H1 (cell line): ENCODE results near the gene AQP2. TPM values are rescaled to one million over a fixed set of nuclear protein-coding genes. Genes with fewer than 3 reads are reported as not detected.
A peak's percentile ranks its signal among the peaks of the same experiment; 100 is the strongest.

Experiments
- CTCF ChIA-PET: fragments of 300-600 bp; sonication (Branson Sonifier 250); formaldehyde crosslinking; loops from one replicate; lab custom pipeline; 2021; ENCODE audit not compliant: partially characterized antibody; lab: Charles Lee
- POLR2A ChIA-PET: fragments of 300-600 bp; sonication (Branson Sonifier 250); formaldehyde crosslinking; loops from one replicate; lab custom pipeline; 2021; ENCODE audit warnings: inconsistent platforms; ENCODE audit not compliant: partially characterized antibody; lab: Charles Lee
- DNase-seq, 2 experiments: peaks; one replicate each; pipeline versions ENCODE4 v3.0.0 to v3.0.0-alpha.2; 2010 to 2022; ENCODE audit warnings: low spot score in 2 of 2, low read depth in 1 of 2, mixed read lengths in 1 of 2
- FAIRE-seq: peaks from 2 replicates; lab custom pipeline; 2011; peaks lifted over from hg19 to GRCh38; lab: Jason Lieb, UNC
- H2AFZ ChIP-seq: 2 replicates; pipeline ENCODE4 v1.8.1; 2012; ENCODE audit warnings: low read length, inconsistent platforms
- H2AK5ac ChIP-seq: 2 replicates; pipeline ENCODE4 v1.6.1; 2013; ENCODE audit warnings: low read depth, low read length
- H2BK120ac ChIP-seq: replicated peaks from 2 replicates; pipeline ENCODE3; 2013; ENCODE audit warnings: low read depth, low read length, inconsistent platforms
- H2BK12ac ChIP-seq: 2 replicates; pipeline ENCODE4 v1.6.1; 2013; ENCODE audit warnings: low read depth, low read length
- H2BK15ac ChIP-seq: 2 replicates; pipeline ENCODE4 v1.6.1; 2013; ENCODE audit warnings: low read length
- H2BK20ac ChIP-seq: 2 replicates; pipeline ENCODE4 v1.6.1; 2013; ENCODE audit warnings: low read length
- H2BK5ac ChIP-seq: 2 replicates; pipeline ENCODE4 v1.6.1; 2013; ENCODE audit warnings: low read depth, low read length
- H3K14ac ChIP-seq: 2 replicates; pipeline ENCODE4 v1.6.1; 2013; ENCODE audit warnings: inconsistent platforms; ENCODE audit not compliant: insufficient read length
- H3K18ac ChIP-seq: 2 replicates; pipeline ENCODE4 v1.6.1; 2013; ENCODE audit warnings: low read length; ENCODE audit errors: extremely low read depth
- H3K23ac ChIP-seq: 2 replicates; pipeline ENCODE4 v1.6.1; 2013; ENCODE audit warnings: inconsistent platforms; ENCODE audit not compliant: insufficient read length
- H3K23me2 ChIP-seq: 2 replicates; pipeline ENCODE4 v1.6.1; 2013; ENCODE audit warnings: low read depth, low read length
- H3K27ac ChIP-seq: 2 replicates; pipeline ENCODE4 v1.6.1; 2011; ENCODE audit warnings: low read depth, low read length, inconsistent platforms
- H3K27me3 ChIP-seq, 4 experiments: replicated peaks in 1 of 4; 1 replicate in 1 of 4; 2 replicates in 3 of 4; pipeline versions ENCODE4 v1.6.1 to v1.8.1; 2011 to 2013; ENCODE audit warnings: low read length in 3 of 4, mild to moderate bottlenecking in 3 of 4, inconsistent platforms in 2 of 4, mixed read lengths in 2 of 4, moderate library complexity in 1 of 4; ENCODE audit not compliant: control insufficient read depth in 3 of 4, insufficient read depth in 3 of 4; ENCODE audit errors: extremely low read depth in 1 of 4
- H3K36me3 ChIP-seq, 4 experiments: 2 replicates each; pipeline versions ENCODE4 v1.6.1 to v1.8.1; 2011 to 2013; ENCODE audit warnings: mild to moderate bottlenecking in 4 of 4, low read length in 3 of 4, moderate library complexity in 2 of 4, control low read depth in 1 of 4, inconsistent platforms in 1 of 4; ENCODE audit not compliant: insufficient read depth in 4 of 4, control insufficient read depth in 2 of 4
- H3K4ac ChIP-seq: replicated peaks from 2 replicates; pipeline ENCODE3; 2013; ENCODE audit warnings: low read length, low read depth, mixed read lengths, inconsistent platforms; ENCODE audit not compliant: insufficient read length
- H3K4me1 ChIP-seq, 4 experiments: replicated peaks in 1 of 4; 1 replicate in 1 of 4; 2 replicates in 3 of 4; pipeline versions ENCODE4 v1.6.1 to v1.8.1; 2011 to 2013; ENCODE audit warnings: low read length in 3 of 4, inconsistent platforms in 2 of 4, mixed read lengths in 1 of 4; ENCODE audit not compliant: insufficient read depth in 4 of 4, control insufficient read depth in 3 of 4
- H3K4me2 ChIP-seq, 2 experiments: 2 replicates each; pipeline versions ENCODE4 v1.6.1 to v1.8.1; 2011 to 2013; ENCODE audit warnings: low read depth in 2 of 2, low read length in 2 of 2, control low read depth in 1 of 2, inconsistent platforms in 1 of 2, mild to moderate bottlenecking in 1 of 2; ENCODE audit not compliant: insufficient read depth in 1 of 2
- H3K4me3 ChIP-seq, 4 experiments: fragments of 200-600, 300-600 bp in 1 of 4; sonication (generic), shearing (Covaris generic), sonication (Bioruptor Twin) in 1 of 4; 2 replicates each; pipeline versions ENCODE4 v1.5.1 to v1.8.1; 2011 to 2016; ENCODE audit warnings: low read length in 4 of 4, low read depth in 3 of 4, control low read depth in 2 of 4, inconsistent platforms in 2 of 4, mild to moderate bottlenecking in 2 of 4, mixed read lengths in 1 of 4, moderate library complexity in 1 of 4; ENCODE audit not compliant: insufficient read depth in 2 of 4; ENCODE audit errors: extremely low read depth in 1 of 4
- H3K56ac ChIP-seq: replicated peaks from 2 replicates; pipeline ENCODE3; 2013; ENCODE audit warnings: low read depth, mild to moderate bottlenecking, mixed read lengths, low read length, inconsistent platforms; ENCODE audit not compliant: insufficient read length
- H3K79me1 ChIP-seq: 2 replicates; pipeline ENCODE4 v1.6.1; 2013; ENCODE audit warnings: low read depth, low read length, control low read depth
- H3K79me2 ChIP-seq, 2 experiments: 2 replicates each; pipeline versions ENCODE4 v1.6.1 to v1.8.1; 2012 to 2013; ENCODE audit warnings: low read length in 2 of 2, mild to moderate bottlenecking in 2 of 2, inconsistent platforms in 1 of 2; ENCODE audit not compliant: insufficient read depth in 2 of 2, control insufficient read depth in 1 of 2
- H3K9ac ChIP-seq, 4 experiments: replicated peaks in 1 of 4; 1 replicate in 1 of 4; 2 replicates in 3 of 4; pipeline versions ENCODE4 v1.6.1 to v1.8.1; 2011 to 2013; ENCODE audit warnings: low read depth in 3 of 4, low read length in 3 of 4, control low read depth in 2 of 4, mild to moderate bottlenecking in 2 of 4, moderate library complexity in 2 of 4, inconsistent platforms in 1 of 4; ENCODE audit errors: extremely low read depth in 1 of 4
- H3K9me3 ChIP-seq, 2 experiments: 2 replicates each; pipeline versions ENCODE4 v1.6.1 to v1.8.1; 2012 to 2013; ENCODE audit warnings: mild to moderate bottlenecking in 2 of 2, moderate library complexity in 2 of 2, control low read depth in 1 of 2, inconsistent platforms in 1 of 2, low read depth in 1 of 2, low read length in 1 of 2, mixed read lengths in 1 of 2; ENCODE audit not compliant: insufficient read depth in 2 of 2
- H4K20me1 ChIP-seq, 2 experiments: replicated peaks in 1 of 2; 2 replicates each; pipeline versions ENCODE3 to v1.8.1; 2011 to 2013; ENCODE audit warnings: inconsistent platforms in 2 of 2, low read length in 2 of 2, mild to moderate bottlenecking in 1 of 2; ENCODE audit not compliant: insufficient read depth in 2 of 2, control insufficient read depth in 1 of 2
- H4K5ac ChIP-seq: 2 replicates; pipeline ENCODE4 v1.6.1; 2013; ENCODE audit warnings: low read length, low read depth, mixed read lengths, inconsistent platforms; ENCODE audit not compliant: insufficient read length
- H4K8ac ChIP-seq: 2 replicates; pipeline ENCODE4 v1.8.0; 2013; ENCODE audit warnings: mild to moderate bottlenecking, moderate library complexity, low read length, inconsistent platforms; ENCODE audit not compliant: insufficient read depth; ENCODE audit errors: extremely low read depth
- H4K91ac ChIP-seq: replicated peaks from 2 replicates; pipeline ENCODE3; 2013; ENCODE audit warnings: low read length, mixed read lengths, inconsistent platforms; ENCODE audit not compliant: insufficient read length
- SP2 ChIP-seq: IDR thresholded peaks from 2 replicates; pipeline ENCODE4 v1.6.1; 2012; ENCODE audit warnings: mild to moderate bottlenecking, low read length, inconsistent platforms
- SUZ12 ChIP-seq: fragments of 200-600 bp; sonication (generic); IDR thresholded peaks from 2 replicates; pipeline ENCODE4 v1.6.1; 2012; ENCODE audit warnings: mild to moderate bottlenecking, inconsistent platforms, low read length, moderate library complexity, mixed read lengths
- WGBS, 2 experiments: shearing (Covaris generic) in 1 of 2; methylation state at CpG; one replicate each; pipeline versions ENCODE4 v1.1.6 to v1.1.7; 2013 to 2015; ENCODE audit warnings: low lambda C conversion rate in 2 of 2, mixed read lengths in 2 of 2, inconsistent platforms in 1 of 2, low coverage in 1 of 2, missing lambda C conversion rate in 1 of 2; ENCODE audit not compliant: insufficient replicate concordance in 2 of 2, insufficient coverage in 1 of 2, insufficient read length in 1 of 2; ENCODE audit errors: extremely low coverage in 1 of 2, missing lambda C conversion rate in 1 of 2; 5-methylcytosine and 5-hydroxymethylcytosine counted together
- polyA plus RNA-seq, 7 experiments: library from polyadenylated mRNA; depleted of rRNA in 3 of 7; stranded (reverse) in 5 of 7; unstranded in 2 of 7; fragments of >200 nt in 5 of 7; fragments of 200-250 nt in 2 of 7; gene quantifications; 1 replicate in 5 of 7; 2 replicates in 1 of 7; 4 replicates in 1 of 7; pipeline versions ENCODE4 v1.2.1 to v1.2.3, GENCODE V29; 2011 to 2013; ENCODE audit warnings: missing spikeins in 2 of 7, mixed read lengths in 2 of 7
- total RNA-seq: library from RNA; stranded (reverse); fragmentation: NEBNext Ultra II Directional; extraction: Animal tissue kit (Norgen Biotek cat#: 25700); gene quantifications from 2 replicates; pipeline ENCODE4 v1.2.1, GENCODE V29; 2021

The AQP2 gene
- total and polyA plus RNA-seq, 2 of the 8 experiments (the other 6 are each of a cell fraction or from before 2014, with no cell fraction given): not detected

- no peak overlapping the region for H3K4me2 ChIP-seq
- DNase-seq (no peak), FAIRE-seq (no peak)
- no peak overlapping the region for H2AK5ac ChIP-seq
- no peak overlapping the region for H4K91ac ChIP-seq
- no peaks in the 10 kb centered on the region for H3K36me3 ChIP-seq
- H3K9ac ChIP-seq: no peak overlapping the region
- no peak overlapping the region for H2BK5ac ChIP-seq
- no peak overlapping the region for H3K14ac ChIP-seq
- POLR2A ChIA-PET: no interaction called here
- H3K4ac ChIP-seq: no peak overlapping the region
- H4K8ac ChIP-seq: peak overlapping the region; percentile 53; the same call in 1 of the 2 replicates
- no peak overlapping the region for H2BK20ac ChIP-seq
- H2AFZ ChIP-seq: no peak overlapping the region
- H3K27ac ChIP-seq: no peak overlapping the region
- H3K4me3 ChIP-seq: no peak overlapping the region
- H3K4me1 ChIP-seq: peaks cover 0 to 6% (median 1%) of the 10 kb centered on the region in 4 experiments; a peak in 2 of 7 replicates
- H3K56ac ChIP-seq: no peak overlapping the region
- H3K79me1 ChIP-seq: no peaks in the 10 kb centered on the region
- H3K18ac ChIP-seq: no peak overlapping the region; the same call in 1 of the 2 replicates
- H2BK12ac ChIP-seq: no peak overlapping the region
- H3K27me3 ChIP-seq: peaks cover 0 to 5% (median 2%) of the 10 kb centered on the region in 4 experiments; a peak in 3 of 7 replicates
- no peak overlapping the region for H3K23ac ChIP-seq
- no peak overlapping the region for H2BK15ac ChIP-seq
- no peaks in the 10 kb centered on the region for H3K9me3 ChIP-seq
- H4K20me1 ChIP-seq: no peaks in the 10 kb centered on the region
- WGBS, 2 experiments: 94% methylated on average over 19 of the region's 19 CpGs; no CpG with 5 or more reads in 1 of the 2 experiments
- H2BK120ac ChIP-seq: no peak overlapping the region
- H3K23me2 ChIP-seq: no peaks in the 10 kb centered on the region
- H4K5ac ChIP-seq: no peak overlapping the region
- no peaks in the 10 kb centered on the region for H3K79me2 ChIP-seq
- CTCF ChIA-PET: interaction anchor here (0.5 to 23.0 kb wide), 13 partner anchors 4 to 184 kb away, joined by 3 to 420 read pairs (median 4); partner anchors contain the start of genes AQP5, AQP6 and ASIC1
- TF ChIP-seq SUZ12 (no peak), SP2 (no peak)
Measured at GRCh38 chr12:49973361-49973830, 22.9 kb downstream of the AQP2 start.
